ENCODE data around the gene RNASE9. TPM values are rescaled to one million over a fixed set of nuclear protein-coding genes. Genes with fewer than 3 reads are reported as not detected.

RNASE9 gene
- total RNA-seq, 2 experiments from 2014 or later: not detected

- no peaks in the 10 kb centered on the region for H3K36me3 Mint-ChIP-seq (ENCODE audit: low read depth)
- H3K27me3 Mint-ChIP-seq: no peaks in the 10 kb centered on the region
- no peak overlapping the region for H3K4me3 Mint-ChIP-seq
- peaks cover 3% of the 10 kb centered on the region for H3K4me1 ChIP-seq (ENCODE audit: insufficient read depth, low read length)
- H3K27ac ChIP-seq (ENCODE audit: low read depth in 1 of 2, low read length in 2 of 2): no peak overlapping the region
- H3K9me3 ChIP-seq (ENCODE audit: control insufficient read depth in 1 of 2, insufficient read depth in 1 of 2, low read length in 2 of 2): peaks cover 0 to 6% of the 10 kb centered on the region in 2 experiments
- no peak overlapping the region for H3K4me3 ChIP-seq (ENCODE audit: low read length)
- H3K27me3 ChIP-seq (ENCODE audit: control insufficient read depth in 1 of 2, insufficient read depth in 2 of 2, low read length in 2 of 2): no peaks in the 10 kb centered on the region
- H3K27ac Mint-ChIP-seq: no peak overlapping the region
- no peaks in the 10 kb centered on the region for H3K36me3 ChIP-seq (ENCODE audit: insufficient read depth, low read length)
- intact Hi-C loops (cut with DNase I, micrococcal nuclease): no loop called here
- ChIA-PET CTCF (interaction anchor here (0.6 kb wide), 1 partner anchor 440 kb away, joined by 3 read pairs; no protein-coding TSS in a partner anchor), POLR2A (no interaction called here)
- H3K9me3 Mint-ChIP-seq: peaks cover 6% of the 10 kb centered on the region
- DNase-seq (no peak), ATAC-seq (ENCODE audit: poor library complexity) (no peak)
- peaks cover 16% of the 10 kb centered on the region for H3K4me1 Mint-ChIP-seq (ENCODE audit: low read depth)
- TF ChIP-seq CTCF (IDR thresholded peaks at IDR 0.05): no peak
Measured at GRCh38 chr14:20563971-20564370, 3.1 kb upstream of the RNASE9 start.

GRCh38 chr14:20559461-20559904, 1.4 kb downstream of the RNASE9 start:
- POLR2A ChIA-PET: no interaction called here
- Mint-ChIP-seq H3K36me3 (ENCODE audit: low read depth) (no peaks in the 10 kb centered on the region), H3K4me3 (no peak overlapping the region), H3K27me3 (no peaks in the 10 kb centered on the region), H3K27ac (no peak overlapping the region), H3K4me1 (ENCODE audit: low read depth) (no peaks in the 10 kb centered on the region), H3K9me3 (no peaks in the 10 kb centered on the region)
- Histone ChIP-seq H3K4me1 (ENCODE audit: insufficient read depth, low read length) (no peaks in the 10 kb centered on the region), H3K36me3 (ENCODE audit: insufficient read depth, low read length) (no peaks in the 10 kb centered on the region), H3K27me3 (ENCODE audit: control insufficient read depth in 1 of 2, insufficient read depth in 2 of 2, low read length in 2 of 2) (peaks cover 0 to 7% of the 10 kb centered on the region in 2 experiments), H3K4me3 (ENCODE audit: low read length) (no peak overlapping the region), H3K9me3 (ENCODE audit: control insufficient read depth in 1 of 2, insufficient read depth in 1 of 2, low read length in 2 of 2) (no peaks in the 10 kb centered on the region), H3K27ac (ENCODE audit: low read depth in 1 of 2, low read length in 2 of 2) (no peak overlapping the region)
- TF ChIP-seq CTCF (IDR thresholded peaks at IDR 0.05): no peak
- ATAC-seq (ENCODE audit: poor library complexity) (no peak), DNase-seq (no peak)
- intact Hi-C loops (cut with DNase I, micrococcal nuclease): no loop called here
- CTCF ChIA-PET: no interaction called here

- Histone ChIP-seq H3K4me1 (ENCODE audit: insufficient read depth, low read length) (no peaks in the 10 kb centered on the region), H3K9me3 (ENCODE audit: control insufficient read depth in 1 of 2, insufficient read depth in 1 of 2, low read length in 2 of 2) (no peaks in the 10 kb centered on the region), H3K4me3 (ENCODE audit: low read length) (no peak overlapping the region), H3K27ac (ENCODE audit: low read depth in 1 of 2, low read length in 2 of 2) (no peak overlapping the region), H3K36me3 (ENCODE audit: insufficient read depth, low read length) (no peaks in the 10 kb centered on the region), H3K27me3 (ENCODE audit: control insufficient read depth in 1 of 2, insufficient read depth in 2 of 2, low read length in 2 of 2) (peaks cover 0 to 7% of the 10 kb centered on the region in 2 experiments)
- TF ChIP-seq CTCF (IDR thresholded peaks at IDR 0.05): no peak
- H3K4me1 Mint-ChIP-seq (ENCODE audit: low read depth): no peaks in the 10 kb centered on the region
- ChIA-PET POLR2A (no interaction called here), CTCF (no interaction called here)
- H3K36me3 Mint-ChIP-seq (ENCODE audit: low read depth): no peaks in the 10 kb centered on the region
- no peak for DNase-seq
- no peak for ATAC-seq (ENCODE audit: poor library complexity)
- intact Hi-C loops (cut with DNase I, micrococcal nuclease): no loop called here
- H3K4me3 Mint-ChIP-seq: no peak overlapping the region
- H3K27ac Mint-ChIP-seq: no peak overlapping the region
- no peaks in the 10 kb centered on the region for H3K27me3 Mint-ChIP-seq
- H3K9me3 Mint-ChIP-seq: no peaks in the 10 kb centered on the region
Measured at GRCh38 chr14:20557212-20557542, 3.7 kb downstream of the RNASE9 start.
